ENCODE data around the gene CHRNA1. TPM values are rescaled to one million over a fixed set of nuclear protein-coding genes. Genes with fewer than 3 reads are reported as not detected.

Gene CHRNA1
- total and polyA plus RNA-seq, 4 donors, result 0.03 TPM; not detected in 3

DNA sequence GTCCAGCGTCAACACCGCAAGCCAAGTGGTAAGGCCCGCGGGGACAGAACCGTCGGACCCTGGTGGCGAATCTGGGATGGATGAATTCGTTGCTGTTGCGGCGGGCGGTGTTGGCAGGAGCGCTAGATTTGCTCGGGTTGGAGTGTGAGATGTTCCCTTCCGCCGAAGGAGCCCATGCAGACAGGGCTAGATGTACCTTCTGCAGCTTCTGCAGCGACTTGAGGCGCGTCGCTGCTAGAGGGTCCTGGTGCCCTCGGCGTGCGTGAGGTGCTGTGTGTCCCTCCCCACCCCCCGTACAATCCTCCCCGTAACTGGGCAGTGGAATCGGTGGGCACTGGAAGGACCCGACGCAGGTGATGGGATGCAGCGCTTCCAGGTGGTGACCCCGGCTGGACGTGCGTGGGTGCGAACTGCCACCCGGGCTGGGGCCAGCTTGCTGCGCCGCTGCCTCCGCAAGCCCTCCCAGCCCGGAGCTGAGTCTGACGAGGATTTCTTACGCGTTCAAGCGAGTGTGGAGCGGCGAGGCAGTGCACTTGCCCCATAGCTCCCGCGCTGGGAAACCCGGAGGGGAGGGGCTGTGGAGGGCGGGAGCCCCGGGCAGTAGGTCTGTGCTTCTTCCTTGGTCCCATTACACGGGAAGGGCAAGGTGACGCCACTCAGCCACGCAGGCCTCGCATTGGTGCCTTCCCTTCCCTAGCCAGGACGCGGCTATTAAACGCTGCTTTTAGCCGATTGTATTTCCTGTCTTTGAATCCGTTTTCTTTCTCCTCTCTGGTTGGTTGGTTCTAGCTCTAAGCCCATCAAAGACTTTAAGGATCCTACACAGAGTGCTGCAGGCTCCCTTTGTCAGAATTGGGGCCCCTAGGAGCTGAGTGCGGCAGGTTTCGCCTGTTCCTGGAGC lies 34.2 kb downstream of the CHRNA1 start:
- TF ChIP-seq, protein P1, sequence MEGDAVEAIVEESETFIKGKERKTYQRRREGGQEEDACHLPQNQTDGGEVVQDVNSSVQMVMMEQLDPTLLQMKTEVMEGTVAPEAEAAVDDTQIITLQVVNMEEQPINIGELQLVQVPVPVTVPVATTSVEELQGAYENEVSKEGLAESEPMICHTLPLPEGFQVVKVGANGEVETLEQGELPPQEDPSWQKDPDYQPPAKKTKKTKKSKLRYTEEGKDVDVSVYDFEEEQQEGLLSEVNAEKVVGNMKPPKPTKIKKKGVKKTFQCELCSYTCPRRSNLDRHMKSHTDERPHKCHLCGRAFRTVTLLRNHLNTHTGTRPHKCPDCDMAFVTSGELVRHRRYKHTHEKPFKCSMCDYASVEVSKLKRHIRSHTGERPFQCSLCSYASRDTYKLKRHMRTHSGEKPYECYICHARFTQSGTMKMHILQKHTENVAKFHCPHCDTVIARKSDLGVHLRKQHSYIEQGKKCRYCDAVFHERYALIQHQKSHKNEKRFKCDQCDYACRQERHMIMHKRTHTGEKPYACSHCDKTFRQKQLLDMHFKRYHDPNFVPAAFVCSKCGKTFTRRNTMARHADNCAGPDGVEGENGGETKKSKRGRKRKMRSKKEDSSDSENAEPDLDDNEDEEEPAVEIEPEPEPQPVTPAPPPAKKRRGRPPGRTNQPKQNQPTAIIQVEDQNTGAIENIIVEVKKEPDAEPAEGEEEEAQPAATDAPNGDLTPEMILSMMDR (IDR thresholded peaks at IDR 0.05; ENCODE audit: control extremely low read depth, extremely low read depth), result no peak
- H3K27ac ChIP-seq (ENCODE audit: low read depth in 1 of 2, low read length in 1 of 2), result no peak overlapping the region
- peak overlapping the region; percentile 11 for H3K4me3 ChIP-seq
- DNase-seq, result peak; percentile 16 to 26 (median 24)
- H3K9me3 ChIP-seq (ENCODE audit: control insufficient read depth in 4 of 4, insufficient read depth in 3 of 4, low read length in 3 of 4), result no peaks in the 10 kb centered on the region
- H3K27me3 ChIP-seq (ENCODE audit: control insufficient read depth in 3 of 3, insufficient read depth in 3 of 3, low read length in 2 of 3), result peaks cover 0 to 33% (median 20%) of the 10 kb centered on the region in 3 donors
- ATAC-seq (ENCODE audit: insufficient read depth, low FRiP score), result no peak
- H3K4me1 ChIP-seq (ENCODE audit: control insufficient read depth in 5 of 5, insufficient read depth in 5 of 5, low read length in 5 of 5), result peaks cover 0 to 12% (median 2%) of the 10 kb centered on the region in 5 donors
- WGBS, 2 donors, result 5 to 9% methylated on average over 59 of the region's 59 CpGs
- no peak overlapping the region for H3K9ac ChIP-seq (ENCODE audit: insufficient read depth in 1 of 2, low read length in 2 of 2)
- no peaks in the 10 kb centered on the region for H3K36me3 ChIP-seq (ENCODE audit: control insufficient read depth in 4 of 4, insufficient read depth in 4 of 4, low read length in 4 of 4)

DNA sequence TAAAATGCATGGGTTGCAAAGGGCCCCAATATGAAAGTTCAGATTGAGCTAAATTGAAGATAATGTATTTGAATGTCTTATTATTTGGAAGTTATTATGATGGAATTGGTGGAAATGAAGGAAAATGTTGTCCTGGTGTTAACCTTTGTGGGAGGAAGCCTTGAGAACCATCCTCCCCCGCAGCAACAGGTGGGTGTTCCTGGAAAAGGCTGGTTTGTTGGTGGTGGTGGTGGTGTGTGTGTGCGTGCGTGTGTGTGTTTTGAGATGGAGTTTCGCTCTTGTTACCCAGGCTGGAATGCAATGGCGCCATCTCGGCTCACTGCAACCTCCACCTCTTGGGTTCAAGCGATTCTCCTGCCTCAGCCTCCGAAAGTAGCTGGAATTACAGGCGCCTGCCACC lies 36.2 kb downstream of the CHRNA1 start:
- Histone ChIP-seq H3K27ac (ENCODE audit: low read depth in 1 of 2, low read length in 1 of 2) (no peak overlapping the region), H3K4me3 (no peak overlapping the region), H3K27me3 (ENCODE audit: control insufficient read depth in 3 of 3, insufficient read depth in 3 of 3, low read length in 2 of 3) (peaks cover 0 to 33% (median 20%) of the 10 kb centered on the region in 3 donors), H3K9me3 (ENCODE audit: control insufficient read depth in 4 of 4, insufficient read depth in 3 of 4, low read length in 3 of 4) (no peaks in the 10 kb centered on the region), H3K9ac (ENCODE audit: insufficient read depth in 1 of 2, low read length in 2 of 2) (no peak overlapping the region), H3K36me3 (ENCODE audit: control insufficient read depth in 4 of 4, insufficient read depth in 4 of 4, low read length in 4 of 4) (no peaks in the 10 kb centered on the region), H3K4me1 (ENCODE audit: control insufficient read depth in 5 of 5, insufficient read depth in 5 of 5, low read length in 5 of 5) (peaks cover 0 to 12% (median 2%) of the 10 kb centered on the region in 5 donors)
- TF ChIP-seq, protein P1 (IDR thresholded peaks at IDR 0.05; ENCODE audit: control extremely low read depth, extremely low read depth), result no peak
- ATAC-seq (ENCODE audit: insufficient read depth, low FRiP score) (no peak), DNase-seq (no peak)
- 94 to 97% methylated on average over 9 of the region's 9 CpGs for WGBS, 2 donors

DNA sequence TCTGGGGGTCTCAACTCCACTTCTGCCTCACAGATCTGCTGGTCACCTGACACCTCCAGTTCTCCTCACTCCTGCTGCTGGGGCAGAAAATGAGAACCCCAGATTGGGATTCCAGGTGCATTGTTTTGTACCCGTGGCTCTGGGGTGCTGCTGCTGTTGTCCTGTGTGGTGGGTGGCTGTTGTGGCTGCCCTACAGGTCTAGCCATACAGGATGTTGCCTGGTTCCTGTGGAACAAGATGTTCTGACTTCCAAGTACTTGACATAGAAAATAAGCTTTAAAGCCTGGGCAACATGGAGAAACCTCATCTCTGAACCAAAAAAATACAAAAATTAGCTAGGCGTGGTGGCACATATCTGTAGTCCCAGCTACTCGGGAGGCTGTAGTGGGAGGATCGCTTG lies 38.1 kb downstream of the CHRNA1 start:
- H3K36me3 ChIP-seq (ENCODE audit: control insufficient read depth in 4 of 4, insufficient read depth in 4 of 4, low read length in 4 of 4), result no peaks in the 10 kb centered on the region
- H3K27me3 ChIP-seq (ENCODE audit: control insufficient read depth in 3 of 3, insufficient read depth in 3 of 3, low read length in 2 of 3), result peaks cover 0 to 26% (median 20%) of the 10 kb centered on the region in 3 donors
- WGBS, 2 donors, result 43 to 55% methylated on average over 4 of the region's 4 CpGs
- no peak for ATAC-seq (ENCODE audit: insufficient read depth, low FRiP score)
- TF ChIP-seq, protein P1 (IDR thresholded peaks at IDR 0.05; ENCODE audit: control extremely low read depth, extremely low read depth), result no peak
- no peak overlapping the region for H3K27ac ChIP-seq (ENCODE audit: low read depth in 1 of 2, low read length in 1 of 2)
- peaks cover 0 to 12% (median 2%) of the 10 kb centered on the region in 5 donors for H3K4me1 ChIP-seq (ENCODE audit: control insufficient read depth in 5 of 5, insufficient read depth in 5 of 5, low read length in 5 of 5)
- DNase-seq, result no peak
- no peak overlapping the region for H3K4me3 ChIP-seq
- H3K9me3 ChIP-seq (ENCODE audit: control insufficient read depth in 4 of 4, insufficient read depth in 3 of 4, low read length in 3 of 4), result no peaks in the 10 kb centered on the region
- no peak overlapping the region for H3K9ac ChIP-seq (ENCODE audit: insufficient read depth in 1 of 2, low read length in 2 of 2)

Data from lung (tissue), 12 donors.